IgD-negative memory B cell (primary cell): ENCODE data around the gene FLT3LG. TPM values are rescaled to one million over a fixed set of nuclear protein-coding genes. Genes with fewer than 3 reads are reported as not detected.
"Not testable (repeated sequence)": the region's sequence is repeated elsewhere in the genome, so short reads cannot be mapped to it uniquely, and the experiment has no call there.

Source experiments
- H3K27ac Mint-ChIP-seq, 3 donors: one replicate each; pipeline ENCODE4 v1.8.0; 2020 to 2022; ENCODE audit warnings: mild to moderate bottlenecking in 3 of 3, mixed read lengths in 3 of 3, moderate library complexity in 1 of 3
- H3K27me3 Mint-ChIP-seq: one replicate; pipeline ENCODE4 v1.8.0; 2021; ENCODE audit warnings: mixed read lengths
- H3K36me3 Mint-ChIP-seq: one replicate; pipeline ENCODE4 v1.8.0; 2020; ENCODE audit warnings: mild to moderate bottlenecking, mixed read lengths
- H3K4me1 Mint-ChIP-seq, 3 donors: one replicate each; pipeline ENCODE4 v1.8.0; 2020 to 2022; ENCODE audit warnings: mixed read lengths in 3 of 3, mild to moderate bottlenecking in 1 of 3
- H3K4me3 Mint-ChIP-seq, 4 donors: one replicate each; pipeline ENCODE4 v1.8.0; 2020 to 2022; ENCODE audit warnings: mild to moderate bottlenecking in 4 of 4, mixed read lengths in 4 of 4, moderate library complexity in 3 of 4
- H3K9me3 Mint-ChIP-seq, 3 donors: one replicate each; pipeline ENCODE4 v1.8.0; 2020 to 2021; ENCODE audit warnings: mixed read lengths in 3 of 3, mild to moderate bottlenecking in 1 of 3
- polyA plus RNA-seq: library from polyadenylated mRNA; unstranded; fragments of 300-500 nt; fragmentation: Illumina TruSeq; gene quantifications from one replicate; pipeline ENCODE4 v1.2.3, GENCODE V29; 2021

The FLT3LG gene
- polyA plus RNA-seq, 1 donor from 2014 or later = 24.3 TPM

DNA sequence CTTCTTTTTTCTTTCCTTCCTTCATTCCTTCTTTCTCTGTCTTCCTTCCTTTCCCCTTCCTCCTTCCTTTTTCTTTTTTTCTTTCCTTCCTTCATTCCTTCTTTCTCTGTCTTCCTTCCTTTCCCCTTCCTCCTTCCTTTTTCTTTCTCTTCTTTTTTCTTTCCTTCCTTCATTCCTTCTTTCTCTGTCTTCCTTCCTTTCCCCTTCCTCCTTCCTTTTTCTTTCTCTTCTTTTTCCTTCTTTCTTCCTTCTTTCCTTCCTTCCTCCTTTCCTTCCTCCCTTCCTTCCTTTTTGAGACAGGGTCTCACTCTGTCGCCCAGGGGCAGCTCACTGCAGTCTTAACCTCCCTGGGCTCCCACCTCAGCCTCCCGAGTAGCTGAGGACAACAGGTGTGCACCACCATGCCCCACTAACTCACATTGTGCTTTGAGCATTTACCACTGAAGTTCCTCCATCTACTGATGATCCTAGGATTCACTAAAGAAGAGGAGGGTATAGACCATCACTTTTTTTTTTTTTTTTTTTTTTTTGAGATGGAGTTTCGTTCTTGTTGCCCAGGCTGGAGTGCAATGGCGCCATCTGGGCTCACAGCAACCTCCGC lies 29.8 kb upstream of the FLT3LG start:
- not testable (repeated sequence) for H3K9me3 Mint-ChIP-seq, H3K36me3 Mint-ChIP-seq
- H3K4me3 Mint-ChIP-seq = peak overlapping the region in 3 of 4 donors; percentile 80 to 96 (median 95)
- peaks cover 27% of the 10 kb centered on the region for H3K27me3 Mint-ChIP-seq
- peak overlapping the region in 2 of 3 donors; percentile 86 to 97 for H3K27ac Mint-ChIP-seq
- peaks cover 5 to 26% (median 22%) of the 10 kb centered on the region in 3 donors for H3K4me1 Mint-ChIP-seq

DNA sequence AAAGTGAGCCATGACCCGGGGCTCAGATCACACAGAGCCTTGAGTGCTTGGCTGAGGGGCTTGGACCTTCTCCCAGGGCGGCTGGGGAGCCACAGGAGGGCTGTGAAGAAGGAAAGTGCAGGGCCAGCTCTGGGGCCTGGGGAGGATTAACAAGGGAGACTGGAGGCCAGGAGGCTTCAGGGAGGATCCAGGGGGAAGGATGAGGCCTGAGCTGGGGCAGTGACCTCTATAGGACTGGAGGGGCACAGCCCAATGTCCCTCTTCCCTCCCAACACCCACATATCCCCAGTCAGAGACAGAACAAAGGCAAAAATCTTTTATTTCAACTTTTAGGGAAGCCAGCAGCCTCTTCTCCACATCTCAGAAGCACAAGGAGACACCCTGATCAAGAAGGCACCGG lies 28.0 kb upstream of the FLT3LG start:
- Mint-ChIP-seq H3K4me1 (peaks cover 3 to 28% (median 24%) of the 10 kb centered on the region in 3 donors), H3K36me3 (peaks cover 2% of the 10 kb centered on the region), H3K9me3 (no peaks in the 10 kb centered on the region), H3K27ac (peak overlapping the region in 2 of 3 donors; percentile 86 to 92), H3K4me3 (peak overlapping the region in 2 of 4 donors; percentile 9 to 65), H3K27me3 (peaks cover 10% of the 10 kb centered on the region)

DNA sequence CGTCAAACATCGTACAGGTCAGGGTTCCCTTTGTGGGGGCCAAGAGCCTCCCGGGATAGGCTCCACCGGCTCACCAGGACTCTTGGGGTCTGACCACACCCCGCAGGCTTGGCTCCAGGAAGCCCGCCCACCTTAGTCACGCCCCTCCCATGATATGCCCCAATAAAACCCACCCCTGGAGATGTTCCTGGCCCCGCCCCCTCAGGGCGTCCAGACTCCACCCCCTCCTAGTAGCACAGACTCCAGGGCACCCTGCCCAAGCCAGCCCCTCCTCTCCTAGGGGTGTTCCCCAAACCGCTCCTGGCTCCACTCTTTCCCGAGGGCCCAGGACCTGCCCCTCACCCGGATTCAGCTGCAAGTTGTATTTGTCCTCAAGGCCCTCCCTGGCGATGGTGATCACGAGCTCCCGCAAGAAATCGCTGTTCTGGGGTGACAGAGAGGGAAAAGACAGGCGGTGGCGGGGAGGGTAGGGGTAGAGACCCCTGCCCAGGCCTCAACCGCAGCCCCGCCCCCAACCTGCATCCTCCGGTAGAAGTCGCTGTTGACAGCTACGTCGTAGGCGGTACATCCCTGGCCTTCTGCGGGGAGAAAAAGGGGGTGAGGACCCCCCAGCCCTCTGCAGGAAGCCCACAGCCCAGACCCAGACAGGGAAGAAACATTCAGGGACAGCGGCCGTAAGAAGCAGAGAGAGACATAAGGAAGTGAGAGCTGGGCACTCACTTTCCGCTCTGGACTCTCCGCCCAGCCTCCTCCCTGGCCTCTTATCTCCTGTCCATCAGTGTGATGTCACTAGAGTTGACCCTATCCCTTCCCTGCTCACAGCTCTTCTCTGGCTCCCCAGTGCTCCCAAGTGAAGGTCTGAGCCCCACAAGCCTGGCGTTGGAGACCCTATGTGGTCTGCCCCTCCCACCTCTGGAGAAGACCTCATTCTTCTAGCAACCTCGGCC lies 26.3 kb upstream of the FLT3LG start:
- H3K36me3 Mint-ChIP-seq = peaks cover 2% of the 10 kb centered on the region
- H3K9me3 Mint-ChIP-seq = no peaks in the 10 kb centered on the region
- H3K4me3 Mint-ChIP-seq = peak overlapping the region in 2 of 4 donors; percentile 39 to 54
- peak overlapping the region in 2 of 3 donors; percentile 23 for H3K27ac Mint-ChIP-seq
- H3K4me1 Mint-ChIP-seq = peaks cover 10 to 31% (median 20%) of the 10 kb centered on the region in 3 donors
- no peaks in the 10 kb centered on the region for H3K27me3 Mint-ChIP-seq

DNA sequence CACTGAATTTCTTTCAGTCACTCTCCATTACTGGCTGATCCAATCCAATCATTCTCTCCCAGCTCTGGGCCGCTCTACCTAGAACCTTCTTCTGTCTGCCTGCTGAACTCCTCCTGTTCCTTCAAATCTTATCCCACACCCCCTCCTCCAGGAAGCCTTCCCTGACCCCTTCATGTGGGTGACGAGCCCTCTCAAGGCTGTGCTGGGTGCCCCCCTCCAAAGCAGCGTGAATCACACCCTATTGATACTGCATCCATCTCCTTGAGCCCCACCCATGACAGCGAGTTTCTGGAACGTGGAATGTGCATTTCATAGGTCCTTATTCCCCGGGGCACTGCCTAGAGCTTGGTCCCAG lies 25.6 kb upstream of the FLT3LG start:
- H3K4me1 Mint-ChIP-seq = peaks cover 16 to 33% (median 24%) of the 10 kb centered on the region in 3 donors
- H3K36me3 Mint-ChIP-seq = peaks cover 3% of the 10 kb centered on the region
- H3K4me3 Mint-ChIP-seq = peak overlapping the region in 1 of 4 donors; percentile 54
- H3K9me3 Mint-ChIP-seq = no peaks in the 10 kb centered on the region
- peak overlapping the region in 2 of 3 donors; percentile 23 for H3K27ac Mint-ChIP-seq
- no peaks in the 10 kb centered on the region for H3K27me3 Mint-ChIP-seq

DNA sequence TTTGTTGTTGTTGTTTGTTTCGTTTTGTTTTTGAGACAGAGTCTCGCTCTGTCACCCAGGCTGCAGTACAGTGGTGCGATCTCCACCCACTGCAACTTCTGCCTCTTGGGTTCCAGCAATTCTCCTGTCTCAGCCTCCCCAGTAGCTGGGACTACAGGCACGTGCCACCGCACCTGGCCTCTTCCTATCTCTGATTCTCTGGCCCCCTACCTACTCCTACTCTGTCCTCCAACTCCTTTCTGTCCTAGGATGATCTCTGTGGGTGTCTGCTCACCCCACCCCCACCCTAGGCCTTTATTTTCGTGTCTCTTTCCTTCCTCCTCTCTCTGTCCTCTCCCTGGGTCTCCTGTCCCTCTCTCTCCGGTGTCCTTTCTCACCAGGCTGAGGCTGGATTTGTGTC lies 23.6 kb upstream of the FLT3LG start:
- Mint-ChIP-seq H3K27ac (peak overlapping the region in 1 of 3 donors; percentile 39), H3K4me3 (peak overlapping the region; percentile 88 to 100 (median 94)), H3K4me1 (peaks cover 19 to 31% (median 19%) of the 10 kb centered on the region in 3 donors), H3K27me3 (no peaks in the 10 kb centered on the region), H3K36me3 (peaks cover 3% of the 10 kb centered on the region), H3K9me3 (no peaks in the 10 kb centered on the region)

DNA sequence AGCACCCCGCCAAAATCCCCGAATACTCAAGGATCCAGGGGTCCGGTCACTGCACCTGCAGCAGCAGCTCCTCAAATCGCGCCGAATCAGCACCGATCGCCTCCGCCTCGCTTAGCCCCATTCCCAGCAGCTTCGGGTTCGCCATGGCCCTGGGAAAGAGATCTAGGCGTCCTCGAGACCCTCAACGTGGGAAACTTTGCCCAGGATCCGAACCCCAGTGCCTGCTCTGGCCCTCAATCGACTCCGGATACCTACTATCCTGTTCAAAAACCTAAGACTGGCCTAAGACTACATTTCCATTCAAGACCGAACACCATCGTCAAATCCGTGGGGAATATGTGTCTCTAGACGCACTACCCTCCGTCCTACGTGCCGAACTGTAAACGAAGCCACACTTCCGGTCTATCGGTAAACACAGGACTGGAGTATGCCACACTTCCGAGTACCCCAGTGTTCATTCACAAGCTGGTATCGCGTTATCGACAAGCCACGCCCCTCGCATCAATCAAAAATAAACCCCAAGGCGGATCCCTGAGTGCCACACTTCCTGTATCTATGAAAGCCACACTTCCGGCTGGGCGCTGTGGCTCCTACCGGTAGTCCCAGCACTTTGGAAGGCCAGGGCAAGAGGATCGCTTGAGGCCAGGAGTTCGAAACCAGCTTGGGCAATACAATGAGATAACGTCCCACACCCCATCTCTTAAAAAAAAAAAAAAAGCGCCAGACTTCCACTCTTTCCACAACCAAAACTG lies 22.4 kb upstream of the FLT3LG start, which contains the start of gene PIH1D1:
PIH1D1 (minus strand) TSS at position 385 of the 752 bp plus-strand sequence; CDS start at position 145, 240 bp downstream.
- Mint-ChIP-seq H3K27ac (peak within 1 kb of the TSS; percentile 79 to 100 (median 99)), H3K4me1 (peaks cover 19 to 32% (median 21%) of the 10 kb centered on the region in 3 donors), H3K36me3 (peaks cover 3% of the 10 kb centered on the region), H3K27me3 (no peaks in the 10 kb centered on the region), H3K9me3 (no peaks in the 10 kb centered on the region), H3K4me3 (peak within 1 kb of the TSS; percentile 91 to 100 (median 98))

DNA sequence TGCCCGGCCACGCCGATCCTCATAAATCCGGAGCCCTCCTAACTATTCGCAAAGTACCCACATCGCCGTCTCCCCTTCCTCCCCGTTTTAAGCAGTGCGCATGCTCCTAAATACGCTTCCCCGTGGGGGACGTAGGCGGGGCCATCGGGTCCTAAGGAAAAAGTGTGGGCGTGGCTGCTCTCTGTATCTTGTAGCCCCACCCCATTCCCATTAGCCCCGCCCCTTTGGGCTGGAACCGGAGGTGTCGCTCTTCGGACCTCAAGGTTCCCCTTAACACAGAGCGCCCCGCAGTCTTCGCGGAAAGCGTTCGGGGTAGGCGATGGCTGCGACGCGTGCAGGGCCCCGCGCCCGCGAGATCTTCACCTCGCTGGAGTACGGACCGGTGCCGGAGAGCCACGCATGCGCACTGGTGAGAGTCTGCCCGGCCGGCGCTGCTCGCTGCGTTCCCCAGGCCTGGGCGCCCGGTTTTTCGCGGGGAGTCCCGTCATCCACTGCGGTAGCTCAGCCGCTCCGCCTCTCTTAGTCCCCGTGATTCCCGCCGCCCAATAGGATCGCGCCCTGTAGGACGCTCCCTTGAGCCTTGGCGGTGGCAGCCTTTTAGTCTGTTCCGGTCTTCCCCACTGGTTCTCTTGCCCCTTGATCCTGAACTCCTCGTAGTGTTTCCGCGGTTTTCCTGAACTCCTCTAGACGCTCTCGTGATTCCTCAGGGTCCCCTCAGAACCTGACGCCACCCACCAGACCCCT lies 20.8 kb upstream of the FLT3LG start, which contains the start of gene ALDH16A1:
ALDH16A1 (plus strand) TSS at position 213 of the 744 bp plus-strand sequence; CDS start at position 320, 107 bp downstream.
- Mint-ChIP-seq H3K27me3 (no peaks in the 10 kb centered on the region), H3K4me3 (peak within 1 kb of the TSS; percentile 91 to 100 (median 98)), H3K36me3 (peaks cover 3% of the 10 kb centered on the region), H3K4me1 (peaks cover 19 to 34% (median 23%) of the 10 kb centered on the region in 3 donors), H3K27ac (peak within 1 kb of the TSS; percentile 79 to 100 (median 99)), H3K9me3 (no peaks in the 10 kb centered on the region)

DNA sequence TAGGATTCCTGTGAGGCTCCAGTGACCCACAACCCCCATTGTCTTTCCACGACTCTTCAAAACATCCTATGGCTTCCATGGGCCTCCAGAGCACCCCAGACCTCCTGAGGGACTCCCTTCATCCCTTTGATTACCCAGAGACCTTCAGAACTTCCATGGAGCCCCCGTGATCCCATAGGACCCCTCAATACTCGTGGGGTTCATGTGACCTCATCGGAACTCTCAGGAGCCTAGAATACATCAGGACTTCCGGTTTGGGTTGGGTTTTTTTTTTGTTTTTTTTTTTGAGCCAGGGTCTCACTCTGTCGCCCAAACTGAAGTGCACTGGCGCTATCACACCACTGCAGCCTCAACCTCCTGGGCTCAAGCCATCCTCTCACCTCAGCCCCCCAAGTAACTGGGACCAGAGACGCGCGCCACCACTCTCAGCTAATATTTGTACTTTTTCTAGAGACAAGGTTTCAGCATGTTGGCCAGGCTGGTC lies 20.2 kb upstream of the FLT3LG start:
- no peaks in the 10 kb centered on the region for H3K27me3 Mint-ChIP-seq
- peak overlapping the region; percentile 91 to 100 (median 98) for H3K4me3 Mint-ChIP-seq
- H3K9me3 Mint-ChIP-seq = no peaks in the 10 kb centered on the region
- peak overlapping the region; percentile 79 to 100 (median 99) for H3K27ac Mint-ChIP-seq
- peaks cover 3% of the 10 kb centered on the region for H3K36me3 Mint-ChIP-seq
- H3K4me1 Mint-ChIP-seq = peaks cover 19 to 31% (median 22%) of the 10 kb centered on the region in 3 donors

DNA sequence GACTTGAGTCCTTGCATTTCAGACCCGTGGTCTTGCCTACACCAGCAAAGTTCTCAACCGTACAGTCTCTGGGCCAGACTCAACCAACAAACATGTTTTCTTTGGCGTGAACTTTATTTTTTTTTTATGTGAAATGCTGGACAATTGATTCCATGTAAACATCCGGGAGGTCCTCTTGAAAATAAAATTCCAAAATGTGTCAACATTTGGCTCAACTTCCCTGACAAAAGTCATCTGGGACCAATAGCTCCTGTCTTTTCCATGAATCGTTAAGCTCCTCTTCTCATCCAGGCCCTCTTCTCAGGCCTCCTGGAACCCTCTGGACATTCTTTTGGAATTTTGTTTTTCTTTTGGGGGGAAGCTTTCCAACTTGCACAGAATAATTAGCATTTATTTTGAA lies 18.2 kb upstream of the FLT3LG start:
- H3K27ac Mint-ChIP-seq = peak overlapping the region in 1 of 3 donors; percentile 43
- peaks cover 3% of the 10 kb centered on the region for H3K36me3 Mint-ChIP-seq
- H3K27me3 Mint-ChIP-seq = no peaks in the 10 kb centered on the region
- peak overlapping the region in 2 of 4 donors; percentile 13 to 51 for H3K4me3 Mint-ChIP-seq
- H3K9me3 Mint-ChIP-seq = no peaks in the 10 kb centered on the region
- H3K4me1 Mint-ChIP-seq = peaks cover 14 to 21% (median 15%) of the 10 kb centered on the region in 3 donors

DNA sequence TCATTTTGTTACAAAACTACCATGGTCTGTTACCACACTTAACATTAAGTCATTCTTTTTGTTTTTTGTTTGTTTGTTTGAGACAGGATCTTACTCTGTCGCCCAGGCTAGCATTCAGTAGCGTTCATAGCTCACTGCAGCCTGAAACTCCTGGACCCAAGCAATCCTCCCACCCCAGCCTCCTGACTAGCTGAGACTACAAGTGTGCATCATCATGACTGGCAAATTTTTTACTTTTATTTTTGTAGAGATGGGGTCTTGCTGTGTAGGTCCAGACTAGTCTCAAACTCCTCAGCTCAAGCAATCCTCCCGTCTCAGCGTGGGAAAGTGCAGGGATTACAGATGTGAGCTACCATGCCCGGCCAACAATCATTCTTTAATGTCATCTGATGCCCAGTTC lies 17.7 kb upstream of the FLT3LG start:
- H3K4me3 Mint-ChIP-seq = peak overlapping the region in 3 of 4 donors; percentile 13 to 71 (median 51)

DNA sequence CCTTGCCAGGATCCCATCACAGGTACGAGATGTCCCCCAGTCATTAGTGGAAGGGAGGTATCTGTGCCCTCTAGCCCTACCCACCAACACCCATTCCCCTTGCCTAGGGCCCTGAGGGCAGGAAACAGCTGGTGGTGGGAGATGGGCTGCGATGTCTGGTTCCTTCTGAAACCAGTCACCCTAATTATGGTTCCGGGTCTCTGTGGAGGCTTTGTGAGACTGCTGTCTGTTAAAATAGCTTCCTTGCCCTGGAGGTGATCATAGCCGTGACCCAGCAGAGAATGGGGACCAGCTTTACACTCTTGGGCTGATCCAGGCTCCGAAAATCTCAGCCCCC lies 15.5 kb upstream of the FLT3LG start:
- H3K36me3 Mint-ChIP-seq = peaks cover 2% of the 10 kb centered on the region
- H3K4me3 Mint-ChIP-seq = peak overlapping the region in 2 of 4 donors; percentile 12 to 27
- H3K9me3 Mint-ChIP-seq = no peaks in the 10 kb centered on the region
- peaks cover 1 to 9% (median 5%) of the 10 kb centered on the region in 3 donors for H3K4me1 Mint-ChIP-seq
- no peaks in the 10 kb centered on the region for H3K27me3 Mint-ChIP-seq
- H3K27ac Mint-ChIP-seq = peak overlapping the region in 1 of 3 donors; percentile 75

More for the DNA sequence above, 17.7 kb upstream of the FLT3LG start:
- H3K4me1 Mint-ChIP-seq = peaks cover 14 to 20% (median 15%) of the 10 kb centered on the region in 3 donors
- no peaks in the 10 kb centered on the region for H3K27me3 Mint-ChIP-seq
- H3K9me3 Mint-ChIP-seq = no peaks in the 10 kb centered on the region
- H3K27ac Mint-ChIP-seq = peak overlapping the region in 1 of 3 donors; percentile 46
- peaks cover 3% of the 10 kb centered on the region for H3K36me3 Mint-ChIP-seq

DNA sequence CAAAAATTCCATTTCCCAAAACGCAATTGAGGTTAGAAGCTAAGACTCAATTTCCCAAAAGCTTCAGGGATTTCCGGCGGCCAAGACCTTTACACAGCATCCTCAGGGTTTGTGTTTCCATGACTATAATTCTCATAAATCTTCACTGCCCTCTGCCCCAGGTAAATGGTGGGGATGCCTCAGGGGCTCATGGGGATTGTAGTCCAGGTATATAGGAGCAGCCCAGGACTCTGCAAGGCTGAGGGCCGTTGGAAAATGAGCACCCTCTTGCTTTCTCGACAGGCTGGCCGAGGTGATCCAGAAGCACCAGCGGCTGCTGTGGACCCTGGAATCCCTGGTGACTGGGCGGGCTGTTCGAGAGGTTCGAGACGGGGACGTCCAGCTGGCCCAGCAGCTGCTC lies 14.6 kb upstream of the FLT3LG start:
- Mint-ChIP-seq H3K9me3 (no peaks in the 10 kb centered on the region), H3K4me1 (peaks cover 0 to 5% (median 4%) of the 10 kb centered on the region in 3 donors), H3K4me3 (no peak overlapping the region), H3K27me3 (no peaks in the 10 kb centered on the region), H3K27ac (peak overlapping the region in 2 of 3 donors; percentile 13 to 75), H3K36me3 (peaks cover 2% of the 10 kb centered on the region)

DNA sequence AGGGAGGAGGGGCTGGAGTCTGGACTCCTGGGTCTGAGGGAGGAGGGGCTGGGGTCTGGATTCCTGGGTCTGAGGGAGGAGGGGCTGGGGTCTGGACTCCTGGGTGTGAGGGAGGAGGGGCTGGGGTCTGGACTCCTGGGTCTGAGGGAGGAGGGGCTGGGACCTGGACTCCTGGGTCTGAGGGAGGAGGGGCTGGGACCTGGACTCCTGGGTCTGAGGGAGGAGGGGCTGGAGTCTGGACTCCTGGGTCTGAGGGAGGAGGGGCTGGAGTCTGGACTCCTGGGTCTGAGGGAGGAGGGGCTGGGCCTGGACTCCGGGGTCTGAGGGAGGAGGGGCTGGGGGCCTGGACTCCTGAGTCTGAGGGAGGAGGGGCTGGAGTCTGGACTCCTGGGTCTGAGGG lies 12.9 kb upstream of the FLT3LG start:
- not testable (repeated sequence) for H3K36me3 Mint-ChIP-seq, H3K27me3 Mint-ChIP-seq

DNA sequence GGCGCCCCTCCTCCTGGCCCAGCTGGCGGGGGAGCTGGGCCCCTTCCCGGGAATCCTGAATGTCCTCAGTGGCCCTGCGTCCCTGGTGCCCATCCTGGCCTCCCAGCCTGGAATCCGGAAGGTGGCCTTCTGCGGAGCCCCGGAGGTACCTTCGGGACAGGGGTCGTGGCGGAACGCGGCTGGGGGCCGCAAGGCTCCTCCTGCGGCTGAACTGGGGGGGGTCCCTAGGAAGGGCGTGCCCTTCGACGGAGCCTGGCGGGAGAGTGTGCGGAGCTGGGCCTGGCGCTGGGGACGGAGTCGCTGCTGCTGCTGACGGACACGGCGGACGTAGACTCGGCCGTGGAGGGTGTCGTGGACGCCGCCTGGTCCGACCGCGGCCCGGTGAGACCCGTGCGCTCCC lies 12.4 kb upstream of the FLT3LG start:
- H3K27ac Mint-ChIP-seq = no peak overlapping the region
- no peak overlapping the region for H3K4me3 Mint-ChIP-seq
- H3K9me3 Mint-ChIP-seq = no peaks in the 10 kb centered on the region
- H3K36me3 Mint-ChIP-seq = no peaks in the 10 kb centered on the region
- H3K4me1 Mint-ChIP-seq = peaks cover 0 to 2% (median 2%) of the 10 kb centered on the region in 3 donors
- H3K27me3 Mint-ChIP-seq = no peaks in the 10 kb centered on the region

More for the DNA sequence above, 12.9 kb upstream of the FLT3LG start:
- H3K27ac Mint-ChIP-seq, H3K4me1 Mint-ChIP-seq, H3K9me3 Mint-ChIP-seq, H3K4me3 Mint-ChIP-seq: not testable (repeated sequence)
